Skin of body (tissue), 2 donors: ENCODE results near the gene CD68. TPM values are rescaled to one million over a fixed set of nuclear protein-coding genes. Genes with fewer than 3 reads are reported as not detected.

Experiments
- DNase-seq: peaks from one replicate; lab custom pipeline; 2025; lab: John Stamatoyannopoulos, UW
- total RNA-seq: library from RNA; depleted of rRNA; stranded (reverse); fragments of >200 nt; gene quantifications from one replicate; pipeline ENCODE4 v1.2.3, GENCODE V29; 2014

The CD68 gene
- total RNA-seq, 1 donor from 2014 or later, result 9.2 TPM

GRCh38 chr17:7559320-7560171 lies 19.9 kb upstream of the CD68 start:
- DNase-seq, result no peak

GRCh38 chr17:7560172-7561027 lies 19.0 kb upstream of the CD68 start:
- peak; percentile 37 for DNase-seq

GRCh38 chr17:7561028-7561575 lies 18.3 kb upstream of the CD68 start:
- DNase-seq, result peak; percentile 74

- DNase-seq, result peak; percentile 82
Measured at GRCh38 chr17:7561589-7562207, 17.7 kb upstream of the CD68 start, which contains the start of gene SENP3. Gene SENP3 (plus strand): TSS chr17:7561919. CDS start chr17:7563077, 1,158 bp downstream.

- no peak for DNase-seq
Measured at GRCh38 chr17:7562208-7562605, 17.2 kb upstream of the CD68 start.

- no peak for DNase-seq
Measured at GRCh38 chr17:7563115-7563869, 16.1 kb upstream of the CD68 start.

GRCh38 chr17:7569571-7569970 lies 9.9 kb upstream of the CD68 start:
- no peak for DNase-seq

GRCh38 chr17:7570351-7570750 lies 9.1 kb upstream of the CD68 start:
- no peak for DNase-seq

- DNase-seq, result no peak
Measured at GRCh38 chr17:7572338-7572587, 7.2 kb upstream of the CD68 start.

GRCh38 chr17:7572588-7573323 lies 6.7 kb upstream of the CD68 start:
- peak; percentile 99 for DNase-seq

- DNase-seq, result peak; percentile 95
Measured at GRCh38 chr17:7573324-7574080, 5.9 kb upstream of the CD68 start.

- no peak for DNase-seq
Measured at GRCh38 chr17:7574176-7574953, 5.1 kb upstream of the CD68 start.

- DNase-seq, result no peak
Measured at GRCh38 chr17:7575481-7575883, 4.0 kb upstream of the CD68 start.

GRCh38 chr17:7575959-7576358 lies 3.5 kb upstream of the CD68 start:
- no peak for DNase-seq

GRCh38 chr17:7576432-7576937 lies 3.0 kb upstream of the CD68 start:
- DNase-seq, result no peak

GRCh38 chr17:7577327-7578199 lies 1.9 kb upstream of the CD68 start:
- DNase-seq, result no peak

- DNase-seq, result no peak
Measured at GRCh38 chr17:7579834-7580603, 581 bp downstream of the CD68 start.
